IMR-90 (cell line): ENCODE measurements around the gene PITPNM1. TPM values are rescaled to one million over a fixed set of nuclear protein-coding genes. Genes with fewer than 3 reads are reported as not detected.

ENCODE experiments used
- ATAC-seq: fragments of 200-7000 bp; cut with Tn5 transposase; 2 replicates; pipeline ENCODE4 v1.9.1; 2020; ENCODE audit warnings: low read depth, mild to moderate bottlenecking, moderate library complexity
- BruUV-seq: library from RNA; stranded (reverse); fragments of 400-500 nt; replicated peaks from 2 replicates; lab custom pipeline; 2021; lab: Mats Ljungman, UMichigan
- CTCF ChIA-PET: fragments of 300-600 bp; formaldehyde crosslinking; extraction: SDS; loops from one replicate; lab custom pipeline; 2021; ENCODE audit warnings: antibody characterized with exemption; lab: Yijun Ruan, JAX
- POLR2A ChIA-PET: fragments of 300-600 bp; sonication (Branson Sonifier 250); formaldehyde crosslinking; loops from one replicate; lab custom pipeline; 2022; ENCODE audit warnings: antibody characterized with exemption; ENCODE audit not compliant: unreplicated experiment; lab: Charles Lee
- DNase-seq: peaks from one replicate; pipeline ENCODE4 v3.0.0; 2013
- H2AFZ ChIP-seq: replicated peaks from 2 replicates; pipeline ENCODE3; 2013; ENCODE audit warnings: low read length, mild to moderate bottlenecking; ENCODE audit not compliant: poor library complexity
- H2AK5ac ChIP-seq: 2 replicates; pipeline ENCODE4 v1.6.1; 2013; ENCODE audit warnings: low read depth, low read length, inconsistent platforms
- H2AK9ac ChIP-seq: replicated peaks from 2 replicates; pipeline ENCODE3; 2013; ENCODE audit warnings: mild to moderate bottlenecking, low read depth, low read length, moderate library complexity; ENCODE audit not compliant: poor library complexity
- H2BK120ac ChIP-seq: 2 replicates; pipeline ENCODE4 v1.6.1; 2013; ENCODE audit warnings: low read depth, low read length, inconsistent platforms
- H2BK15ac ChIP-seq: 3 replicates; pipeline ENCODE4 v1.6.1; 2013; ENCODE audit warnings: low read depth, low read length, inconsistent platforms
- H2BK20ac ChIP-seq: 2 replicates; pipeline ENCODE4 v1.6.1; 2013; ENCODE audit warnings: low read depth, mild to moderate bottlenecking, inconsistent platforms, low read length, moderate library complexity
- H2BK5ac ChIP-seq: 2 replicates; pipeline ENCODE4 v1.6.1; 2013; ENCODE audit warnings: mild to moderate bottlenecking, low read depth, low read length, inconsistent platforms; ENCODE audit not compliant: poor library complexity, severe bottlenecking
- H3K14ac ChIP-seq: replicated peaks from 2 replicates; pipeline ENCODE4 v1.6.1; 2013; ENCODE audit warnings: low read depth, low read length, inconsistent platforms
- H3K18ac ChIP-seq: 2 replicates; pipeline ENCODE4 v1.6.1; 2013; ENCODE audit warnings: low read depth, low read length, control low read depth
- H3K23ac ChIP-seq: 2 replicates; pipeline ENCODE4 v1.6.1; 2013; ENCODE audit warnings: low read depth, low read length, inconsistent platforms
- H3K27ac ChIP-seq: 2 replicates; pipeline ENCODE4 v1.5.1; 2013; ENCODE audit warnings: mild to moderate bottlenecking, control low read depth, low read length; ENCODE audit not compliant: insufficient read depth
- H3K27me3 ChIP-seq: 2 replicates; pipeline ENCODE4 v1.6.1; 2013; ENCODE audit warnings: low read length; ENCODE audit not compliant: control insufficient read depth, insufficient read depth
- H3K36me3 ChIP-seq: 2 replicates; pipeline ENCODE4 v1.6.1; 2013; ENCODE audit warnings: low read length, mixed read lengths; ENCODE audit not compliant: control insufficient read depth, insufficient read depth
- H3K4ac ChIP-seq: 2 replicates; pipeline ENCODE4 v1.6.1; 2013; ENCODE audit warnings: low read depth, low read length, inconsistent platforms
- H3K4me1 ChIP-seq: 2 replicates; pipeline ENCODE4 v1.6.1; 2013; ENCODE audit warnings: low read length, mixed read lengths; ENCODE audit not compliant: control insufficient read depth, insufficient read depth
- H3K4me2 ChIP-seq: 2 replicates; pipeline ENCODE4 v1.6.1; 2013; ENCODE audit warnings: low read depth, mild to moderate bottlenecking, control low read depth, low read length, moderate library complexity
- H3K4me3 ChIP-seq: 2 replicates; pipeline ENCODE4 v1.5.1; 2013; ENCODE audit warnings: low read depth, mild to moderate bottlenecking, control low read depth, low read length, moderate library complexity; ENCODE audit not compliant: insufficient read depth
- H3K56ac ChIP-seq: 2 replicates; pipeline ENCODE4 v1.6.1; 2013; ENCODE audit warnings: low read length, inconsistent platforms; ENCODE audit not compliant: insufficient read depth; ENCODE audit errors: extremely low read depth
- H3K79me1 ChIP-seq, 2 experiments: 2 replicates each; pipeline ENCODE4 v1.6.1; 2013; ENCODE audit warnings: low read length in 2 of 2, inconsistent platforms in 1 of 2, low read depth in 1 of 2
- H3K9ac ChIP-seq: 2 replicates; pipeline ENCODE4 v1.6.1; 2013; ENCODE audit warnings: low read depth, low read length, control low read depth
- H3K9me1 ChIP-seq: 2 replicates; pipeline ENCODE4 v1.6.1; 2013; ENCODE audit warnings: low read length, inconsistent platforms; ENCODE audit not compliant: insufficient read depth
- H3K9me3 ChIP-seq: 2 replicates; pipeline ENCODE4 v1.6.1; 2013; ENCODE audit warnings: low read length; ENCODE audit not compliant: control insufficient read depth, insufficient read depth
- H4K20me1 ChIP-seq: 2 replicates; pipeline ENCODE4 v1.6.1; 2013; ENCODE audit warnings: low read length, inconsistent platforms; ENCODE audit not compliant: insufficient read depth
- H4K5ac ChIP-seq: 2 replicates; pipeline ENCODE4 v1.6.1; 2013; ENCODE audit warnings: mild to moderate bottlenecking, low read depth, low read length, control low read depth
- H4K8ac ChIP-seq, 2 experiments: 2 replicates each; pipeline ENCODE4 v1.6.1; 2013; ENCODE audit warnings: low read depth in 2 of 2, low read length in 2 of 2, control low read depth in 1 of 2, inconsistent platforms in 1 of 2
- H4K91ac ChIP-seq: 2 replicates; pipeline ENCODE4 v1.6.1; 2013; ENCODE audit warnings: low read depth, low read length, inconsistent platforms; ENCODE audit not compliant: insufficient read depth
- BHLHE40 ChIP-seq: fragments of 150-350 bp; IDR thresholded peaks from 2 replicates; pipeline ENCODE4 v1.6.1; 2016; ENCODE audit warnings: mild to moderate bottlenecking, low read depth, low read length
- CHD1 ChIP-seq: IDR thresholded peaks from 2 replicates; pipeline ENCODE4 v1.6.1; 2012; ENCODE audit warnings: low read depth, low read length, improper control_type of control experiment
- MAZ ChIP-seq: IDR thresholded peaks from 2 replicates; pipeline ENCODE4 v1.6.1; 2012; ENCODE audit warnings: low read depth, mild to moderate bottlenecking, low read length, improper control_type of control experiment, moderate library complexity, borderline replicate concordance
- MXI1 ChIP-seq: IDR thresholded peaks from 2 replicates; pipeline ENCODE4 v1.6.1; 2012; ENCODE audit warnings: low read depth, mild to moderate bottlenecking, low read length, moderate library complexity, borderline replicate concordance
- NFE2L2 ChIP-seq: fragments of 150-350 bp; IDR thresholded peaks from 2 replicates; pipeline ENCODE4 v1.6.1; 2016; ENCODE audit warnings: low read depth, mild to moderate bottlenecking, low read length
- POLR2A ChIP-seq: IDR thresholded peaks from 2 replicates; pipeline ENCODE4 v1.6.1; 2012; ENCODE audit warnings: mild to moderate bottlenecking, low read depth, low read length
- RAD21 ChIP-seq: IDR thresholded peaks from 2 replicates; pipeline ENCODE4 v1.6.1; 2012; ENCODE audit warnings: low read length, improper control_type of control experiment
- RCOR1 ChIP-seq: IDR thresholded peaks from 2 replicates; pipeline ENCODE4 v1.6.1; 2012; ENCODE audit warnings: mild to moderate bottlenecking, low read length, improper control_type of control experiment; ENCODE audit not compliant: insufficient replicate concordance
- RFX5 ChIP-seq: IDR thresholded peaks from 2 replicates; pipeline ENCODE4 v1.8.0; 2012; ENCODE audit warnings: low read depth, mild to moderate bottlenecking, low read length, moderate library complexity
- SMC3 ChIP-seq: fragments of 150-350 bp; IDR thresholded peaks from 2 replicates; pipeline ENCODE4 v1.6.1; 2016; ENCODE audit warnings: low read depth, mild to moderate bottlenecking, antibody characterized with exemption, low read length, moderate library complexity
- WGBS, 2 experiments: methylation state at CpG; one replicate each; pipeline versions ENCODE4 v1.1.5 to v1.1.7; 2013; ENCODE audit warnings: missing lambda C conversion rate in 2 of 2; ENCODE audit not compliant: insufficient read length in 1 of 2; ENCODE audit errors: extremely low coverage in 2 of 2; 5-methylcytosine and 5-hydroxymethylcytosine counted together
- dilution Hi-C: fragments of 300-500 bp; cut with HindIII; formaldehyde crosslinking; loops from one replicate; pipeline ENCODE4 v1.14.3; 2018; ENCODE audit warnings: low sequenced_read_pairs; ENCODE audit not compliant: unreplicated experiment
- in situ Hi-C: fragments of 300-500 bp; cut with MboI; formaldehyde crosslinking; loops from 3 replicates; pipeline ENCODE4 v1.14.3; 2019; ENCODE audit warnings: low sequenced_read_pairs, inconsistent platforms, mixed read lengths
- intact Hi-C: fragments of 100-400 bp; cut with micrococcal nuclease; formaldehyde crosslinking; loops from 2 replicates; pipeline ENCODE4 v1.10.0; 2022
- polyA plus RNA-seq, 3 experiments: library from polyadenylated mRNA; depleted of rRNA; stranded (reverse); fragments of >200 nt; gene quantifications; 2 replicates each; pipeline ENCODE4 v1.2.3, GENCODE V29; 2012; ENCODE audit warnings: low replicate concordance in 1 of 3
- total RNA-seq: library from RNA; depleted of rRNA; stranded (reverse); fragments of >200 nt; gene quantifications from 2 replicates; pipeline ENCODE4 v1.2.3, GENCODE V29; 2012

PITPNM1 gene
- total and polyA plus RNA-seq, 2 of the 4 experiments (the other 2 are of a cell fraction): 5.0 to 15.4 TPM

DNA sequence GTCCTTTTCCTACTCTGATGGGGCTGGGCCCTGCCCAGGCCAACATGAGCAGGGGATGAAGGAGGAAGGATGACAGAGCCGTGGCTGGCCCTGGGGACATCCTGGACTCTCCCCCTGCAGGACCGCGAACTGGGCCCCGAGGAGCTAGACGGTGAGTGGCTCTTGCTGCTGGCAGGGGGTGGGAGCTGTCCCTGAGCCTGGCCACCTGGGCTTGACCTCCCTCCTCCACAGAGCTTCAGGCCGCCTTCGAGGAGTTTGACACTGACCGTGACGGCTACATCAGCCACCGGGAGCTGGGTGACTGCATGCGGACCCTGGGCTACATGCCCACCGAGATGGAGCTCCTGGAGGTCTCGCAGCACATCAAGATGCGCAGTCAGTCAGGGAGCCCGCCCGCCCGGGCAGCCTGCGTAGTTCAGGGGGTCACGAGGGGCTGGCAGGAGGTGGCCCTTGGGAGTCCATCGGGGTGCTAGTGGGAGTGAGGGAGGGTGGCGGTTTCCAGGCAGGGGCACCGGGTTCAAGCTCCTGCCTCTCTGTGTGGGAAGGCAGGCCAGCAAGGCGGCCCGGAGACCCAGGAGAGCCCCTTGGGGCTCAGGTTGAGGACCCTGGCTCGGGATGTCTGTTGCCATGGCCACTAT lies 49.0 kb downstream of the PITPNM1 start:
- H2BK5ac ChIP-seq: no peak overlapping the region
- H3K79me1 ChIP-seq: no peaks in the 10 kb centered on the region
- TF ChIP-seq RAD21 (no peak), POLR2A (no peak), RFX5 (no peak), NFE2L2 (no peak), MAZ (no peak), RCOR1 (no peak), SMC3 (no peak), CHD1 (no peak), MXI1 (no peak), BHLHE40 (no peak)
- no peaks in the 10 kb centered on the region for H3K36me3 ChIP-seq
- H4K91ac ChIP-seq: no peak overlapping the region
- intact Hi-C loops: no loop called here
- H3K9me1 ChIP-seq: no peaks in the 10 kb centered on the region
- no peak overlapping the region for H3K9ac ChIP-seq
- H4K5ac ChIP-seq: no peak overlapping the region
- H3K56ac ChIP-seq: no peak overlapping the region
- H3K27me3 ChIP-seq: peaks cover 22% of the 10 kb centered on the region; the same call in 1 of the 2 replicates
- no peak overlapping the region for H2AFZ ChIP-seq
- no peak overlapping the region for H3K4ac ChIP-seq
- no TSS peak for BruUV-seq
- DNase-seq: no peak
- no peak overlapping the region for H3K14ac ChIP-seq
- ChIA-PET CTCF (no interaction called here), POLR2A (no interaction called here)
- no peak overlapping the region for H3K4me2 ChIP-seq
- H3K4me3 ChIP-seq: no peak overlapping the region
- H4K20me1 ChIP-seq: no peaks in the 10 kb centered on the region
- no peak for ATAC-seq
- H2AK9ac ChIP-seq: no peak overlapping the region
- H3K18ac ChIP-seq: no peak overlapping the region
- dilution Hi-C loops: no loop called here
- H2AK5ac ChIP-seq: no peak overlapping the region
- no peak overlapping the region for H2BK20ac ChIP-seq
- H3K4me1 ChIP-seq: no peaks in the 10 kb centered on the region
- no peak overlapping the region for H2BK120ac ChIP-seq
- WGBS, 2 experiments: 55% methylated on average over 16 of the region's 25 CpGs; no CpG with 5 or more reads in 1 of the 2 experiments
- in situ Hi-C loops: no loop called here
- no peak overlapping the region for H2BK15ac ChIP-seq
- no peak overlapping the region for H3K27ac ChIP-seq
- no peak overlapping the region for H3K23ac ChIP-seq
- no peak overlapping the region for H4K8ac ChIP-seq
- H3K9me3 ChIP-seq: no peaks in the 10 kb centered on the region
